Activated T-cell treated with anti-CD3 and anti-CD28 coated beads for 48 hours (primary cell): ENCODE results near the gene CUEDC1.

Experiments used
- DNase-seq: peaks from one replicate; pipeline ENCODE4 v3.0.0-alpha.2; 2020; ENCODE audit warnings: low read depth

CUEDC1 gene

GRCh38 chr17:57894848-57895247 lies 60.4 kb downstream of the CUEDC1 start:
- no peak for DNase-seq

- no peak for DNase-seq
These were observed 62.2 kb downstream of the CUEDC1 start for GRCh38 chr17:57892820-57893595.

GRCh38 chr17:57892146-57892819 lies 62.9 kb downstream of the CUEDC1 start:
- DNase-seq: peak; percentile 78

- no peak for DNase-seq
These were observed 64.4 kb downstream of the CUEDC1 start for GRCh38 chr17:57890857-57891232.

- no peak for DNase-seq
These were observed 65.0 kb downstream of the CUEDC1 start for GRCh38 chr17:57889892-57890856.

GRCh38 chr17:57889252-57889651 lies 66.0 kb downstream of the CUEDC1 start:
- no peak for DNase-seq

GRCh38 chr17:57888311-57889216 lies 66.6 kb downstream of the CUEDC1 start:
- DNase-seq: no peak

GRCh38 chr17:57887161-57887560 lies 68.1 kb downstream of the CUEDC1 start:
- no peak for DNase-seq

GRCh38 chr17:57886020-57886419 lies 69.2 kb downstream of the CUEDC1 start:
- no peak for DNase-seq

- DNase-seq: no peak
These were observed 69.9 kb downstream of the CUEDC1 start for GRCh38 chr17:57885148-57885915.

- no peak for DNase-seq
These were observed 73.3 kb downstream of the CUEDC1 start for GRCh38 chr17:57881783-57882351.

- DNase-seq: no peak
These were observed 74.1 kb downstream of the CUEDC1 start for GRCh38 chr17:57881143-57881542.

- peak; percentile 39 for DNase-seq
These were observed 75.1 kb downstream of the CUEDC1 start for GRCh38 chr17:57880086-57880456.

GRCh38 chr17:57879437-57880085 lies 75.7 kb downstream of the CUEDC1 start:
- DNase-seq: no peak

- DNase-seq: no peak
These were observed 77.3 kb downstream of the CUEDC1 start for GRCh38 chr17:57877803-57878377.

- no peak for DNase-seq
These were observed 78.4 kb downstream of the CUEDC1 start for GRCh38 chr17:57876866-57877237.

GRCh38 chr17:57876023-57876865 lies 79.0 kb downstream of the CUEDC1 start:
- no peak for DNase-seq

- DNase-seq: no peak
These were observed 79.8 kb downstream of the CUEDC1 start for GRCh38 chr17:57875290-57876022.
